ENCODE measurements around the gene ATP5PB.

The ATP5PB gene

DNA sequence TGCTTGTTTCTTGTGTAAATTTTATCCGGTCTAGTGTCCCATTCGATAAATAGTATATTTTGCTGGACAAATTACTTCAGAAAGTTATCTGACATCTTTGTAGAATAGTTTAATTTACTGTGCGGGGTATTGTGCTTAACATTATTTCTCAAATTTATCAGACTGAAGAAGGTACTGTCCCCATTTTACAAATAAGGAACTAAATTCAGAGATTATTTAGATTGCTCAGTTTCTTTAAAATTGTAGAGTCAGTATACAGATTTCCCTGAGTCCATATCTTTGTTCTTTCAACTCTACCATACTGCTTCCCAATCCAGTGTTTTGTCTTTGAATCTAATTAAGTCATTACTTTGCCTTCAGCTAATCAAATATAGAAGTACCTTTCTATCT, 6.4 kb downstream of the ATP5PB start:
- no peak overlapping the region for H3K27ac ChIP-seq
- TF ChIP-seq CTCF (IDR thresholded peaks at IDR 0.05) (no peak), ZFX (IDR thresholded peaks at IDR 0.05; ENCODE audit: borderline replicate concordance) (no peak)

DNA sequence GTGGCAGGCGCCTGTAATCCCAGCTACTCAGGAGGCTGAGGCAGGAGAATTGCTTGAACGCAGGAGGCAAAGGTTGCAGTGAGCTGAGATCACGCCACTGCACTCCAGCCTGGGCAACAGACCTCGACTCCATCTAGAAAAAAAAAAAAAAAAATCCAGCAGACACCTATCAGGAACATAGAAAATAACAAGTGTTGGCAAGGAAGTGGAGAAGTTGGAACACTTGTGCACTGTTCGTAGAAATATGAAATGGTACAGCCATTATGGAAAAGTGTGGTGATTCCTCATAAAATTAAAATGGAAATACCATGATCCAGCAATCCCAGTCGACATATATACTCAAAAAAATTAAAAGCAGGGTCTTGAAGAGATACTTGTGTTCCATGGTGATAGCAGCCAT, 12.5 kb downstream of the ATP5PB start:
- H3K27ac ChIP-seq = no peak overlapping the region
- TF ChIP-seq CTCF (IDR thresholded peaks at IDR 0.05) (no peak), ZFX (IDR thresholded peaks at IDR 0.05; ENCODE audit: borderline replicate concordance) (no peak)

DNA sequence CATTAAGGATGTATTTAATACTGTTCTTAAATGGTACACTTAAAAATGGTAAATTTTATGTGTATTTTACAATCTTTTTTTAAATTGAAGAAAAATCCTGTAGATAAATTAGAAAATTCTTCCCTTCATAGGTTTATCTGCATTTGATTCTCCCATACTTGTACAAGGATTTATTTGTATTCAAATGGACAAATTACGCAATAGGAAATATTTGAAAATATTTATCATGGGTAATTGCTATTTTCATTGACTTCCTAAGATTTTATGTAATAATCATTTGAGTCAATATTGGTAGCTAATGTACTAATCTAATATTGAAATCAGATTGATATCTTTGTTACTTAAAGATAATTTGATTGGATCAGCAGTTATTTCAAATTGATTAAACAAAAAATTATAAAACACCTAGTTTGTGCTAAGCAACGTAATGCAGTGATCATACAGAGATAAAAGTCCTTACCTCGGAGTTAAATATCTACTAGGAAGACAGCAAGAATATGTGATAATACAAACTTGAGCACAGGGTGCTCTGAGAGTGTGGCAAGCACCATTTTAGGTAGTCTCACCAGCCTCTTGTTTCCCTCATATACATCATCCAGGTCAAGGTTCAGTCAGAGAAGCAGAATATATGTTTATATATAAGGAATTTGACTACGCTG, 13.2 kb downstream of the ATP5PB start:
- no peak overlapping the region for H3K27ac ChIP-seq
- no peak for TF ChIP-seq ZFX (IDR thresholded peaks at IDR 0.05; ENCODE audit: borderline replicate concordance)
- TF ChIP-seq CTCF (IDR thresholded peaks at IDR 0.05) = no peak

- TF ChIP-seq CTCF (IDR thresholded peaks at IDR 0.05) (no peak), ZFX (IDR thresholded peaks at IDR 0.05; ENCODE audit: borderline replicate concordance) (no peak)
- H3K27ac ChIP-seq = no peak overlapping the region
Observed at GRCh38 chr1:111463029-111463683, 13.9 kb downstream of the ATP5PB start.

DNA sequence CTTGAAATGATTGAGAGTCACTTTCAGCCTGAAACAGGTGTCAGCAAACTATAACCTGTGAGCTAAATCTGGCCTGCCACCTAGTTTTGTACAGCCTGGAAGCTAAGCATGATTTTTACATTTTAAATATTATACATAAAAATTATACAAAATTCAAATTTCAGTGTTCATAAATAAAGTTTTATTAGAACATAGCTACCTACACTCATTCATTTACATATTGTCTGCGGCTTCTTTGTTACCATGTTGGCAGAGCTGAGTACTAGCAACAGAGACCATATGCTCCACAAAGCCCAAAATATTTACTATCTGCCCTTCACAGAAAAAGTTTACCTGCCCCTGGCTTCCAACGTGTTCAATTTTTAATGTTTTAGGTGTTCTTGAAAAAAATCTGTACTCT, 16.5 kb downstream of the ATP5PB start:
- no peak overlapping the region for H3K27ac ChIP-seq
- TF ChIP-seq ZFX (IDR thresholded peaks at IDR 0.05; ENCODE audit: borderline replicate concordance) (no peak), CTCF (IDR thresholded peaks at IDR 0.05) (no peak)

DNA sequence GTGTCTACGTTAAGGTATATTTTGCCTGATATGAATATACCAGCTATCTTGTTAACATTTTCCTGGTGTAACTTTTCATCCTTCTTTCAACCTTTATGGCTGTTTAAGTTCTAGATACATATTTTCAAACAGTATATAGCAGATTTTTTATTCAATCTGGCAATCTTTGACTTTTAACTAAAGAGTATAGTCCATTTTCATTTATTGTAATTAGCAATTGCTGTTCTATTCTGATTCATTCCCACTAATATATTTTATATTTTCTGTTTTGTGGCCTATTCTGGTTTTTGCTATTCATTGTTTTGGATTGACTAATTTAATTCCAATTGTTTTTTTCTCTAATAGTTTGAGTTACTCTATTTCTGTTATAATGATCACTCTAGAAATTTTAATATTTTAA, 17.2 kb downstream of the ATP5PB start:
- H3K27ac ChIP-seq = no peak overlapping the region
- TF ChIP-seq ZFX (IDR thresholded peaks at IDR 0.05; ENCODE audit: borderline replicate concordance) (no peak), CTCF (IDR thresholded peaks at IDR 0.05) (no peak)

Measured in 22Rv1 (cell line).